GM12878 (cell line): Measurements from ENCODE around the gene NADSYN1.

Experiments used
- ATF3 ChIP-seq: IDR thresholded peaks from 2 replicates; pipeline ENCODE4 v1.6.1; 2011; ENCODE audit warnings: low read depth, mild to moderate bottlenecking, low read length, moderate library complexity, borderline replicate concordance; ENCODE audit errors: extremely low read depth
- CTCF ChIP-seq, 3 experiments: IDR thresholded peaks in 2 of 3; conservative IDR thresholded peaks in 1 of 3; 2 replicates each; pipeline ENCODE4 v1.5.1; 2011; ENCODE audit warnings: low read depth in 3 of 3, low read length in 3 of 3, mild to moderate bottlenecking in 3 of 3, control low read depth in 2 of 3, moderate library complexity in 2 of 3, inconsistent platforms in 1 of 3, mixed read lengths in 1 of 3; ENCODE audit not compliant: control insufficient read depth in 2 of 3, insufficient read depth in 1 of 3; ENCODE audit errors: extremely low read depth in 1 of 3
- ETV6 ChIP-seq, 2 experiments: fragments of 450-650 bp in 1 of 2; IDR thresholded peaks in 1 of 2; conservative IDR thresholded peaks in 1 of 2; 2 replicates each; pipeline ENCODE4 v1.6.1; 2014; ENCODE audit warnings: antibody characterized with exemption in 1 of 2, borderline replicate concordance in 1 of 2, low read depth in 1 of 2, mild to moderate bottlenecking in 1 of 2, moderate library complexity in 1 of 2
- FOXK2 ChIP-seq: fragments of 450-650 bp; IDR thresholded peaks from 2 replicates; pipeline ENCODE4 v1.6.1; 2017; ENCODE audit warnings: mild to moderate bottlenecking, moderate library complexity
- MYC ChIP-seq: IDR thresholded peaks from 2 replicates; pipeline ENCODE4 v1.6.1; 2011; ENCODE audit warnings: mild to moderate bottlenecking, low read length, moderate library complexity, inconsistent platforms; ENCODE audit not compliant: insufficient read depth, insufficient replicate concordance, insufficient read length, severe bottlenecking
- PML ChIP-seq: IDR thresholded peaks from 2 replicates; pipeline ENCODE4 v1.6.1; 2012; ENCODE audit warnings: low read length, inconsistent platforms

- TF ChIP-seq PML (no peak), CTCF (IDR thresholded peaks at IDR 0.05 in 2 of 3, conservative IDR thresholded peaks at IDR 0.05 in 1 of 3; ENCODE audit: control insufficient read depth in 2 of 3, extremely low read depth in 1 of 3, insufficient read depth in 1 of 3, low read depth in 3 of 3, low read length in 3 of 3) (no peak), ATF3 (no peak), MYC (no peak), FOXK2 (no peak), ETV6 (conservative IDR thresholded peaks at IDR 0.05 in 1 of 2, IDR thresholded peaks at IDR 0.05 in 1 of 2; ENCODE audit: borderline replicate concordance in 1 of 2, low read depth in 1 of 2) (no peak)
These were observed 20.0 kb upstream of the NADSYN1 start for GRCh38 chr11:71432761-71433647.
